OCI-LY1 (cell line): Measurements from ENCODE around the gene IGIP.

Experiments
- H2AFZ ChIP-seq: fragments of 200-600 bp; sonication (generic), shearing (Covaris generic); 2 replicates; pipeline ENCODE4 v1.6.0; 2014; ENCODE audit warnings: antibody characterized with exemption, mild to moderate bottlenecking, low read length
- H3F3A ChIP-seq: fragments of 200-600 bp; sonication (generic), shearing (Covaris generic); 2 replicates; pipeline ENCODE4 v1.6.0; 2014; ENCODE audit warnings: mild to moderate bottlenecking, antibody characterized with exemption, low read length, moderate library complexity; ENCODE audit not compliant: insufficient read depth
- H3K27ac ChIP-seq: fragments of 200-600 bp; sonication (generic); 2 replicates; pipeline ENCODE4 v1.5.1; 2014; ENCODE audit warnings: low read length, mixed run types, mild to moderate bottlenecking, low read depth; ENCODE audit not compliant: poor library complexity, severe bottlenecking
- H3K27me3 ChIP-seq: fragments of 200-600 bp; sonication (generic); 2 replicates; pipeline ENCODE4 v1.6.0; 2014; ENCODE audit warnings: antibody characterized with exemption, mild to moderate bottlenecking, low read length, moderate library complexity; ENCODE audit not compliant: insufficient read depth
- H3K36me3 ChIP-seq: fragments of 200-600 bp; sonication (generic); 2 replicates; pipeline ENCODE4 v1.6.1; 2014; ENCODE audit warnings: mild to moderate bottlenecking, antibody characterized with exemption, low read length, moderate library complexity, mixed read lengths; ENCODE audit not compliant: insufficient read depth
- H3K4me1 ChIP-seq: fragments of 200-600 bp; sonication (generic); 2 replicates; pipeline ENCODE4 v1.5.1; 2014; ENCODE audit warnings: mild to moderate bottlenecking, low read length, moderate library complexity; ENCODE audit not compliant: insufficient read depth, severe bottlenecking
- H3K4me2 ChIP-seq: fragments of 200-600 bp; sonication (generic), shearing (Covaris generic); 2 replicates; pipeline ENCODE4 v1.6.1; 2014; ENCODE audit warnings: low read length
- H3K4me3 ChIP-seq: fragments of 200-600 bp; sonication (generic); 2 replicates; pipeline ENCODE4 v1.5.1; 2014; ENCODE audit warnings: low read length, low read depth, mild to moderate bottlenecking, mixed read lengths; ENCODE audit not compliant: poor library complexity, severe bottlenecking
- H3K79me2 ChIP-seq: fragments of 200-600 bp; shearing (Covaris generic); 2 replicates; pipeline ENCODE4 v1.6.1; 2016; ENCODE audit warnings: mixed run types, low read length, mixed read lengths; ENCODE audit not compliant: insufficient read depth
- H3K9ac ChIP-seq: fragments of 200-600 bp; sonication (generic), shearing (Covaris generic); 2 replicates; pipeline ENCODE4 v1.6.1; 2014; ENCODE audit warnings: mild to moderate bottlenecking, low read length, mixed read lengths
- H3K9me2 ChIP-seq: fragments of 200-600 bp; sonication (generic), shearing (Covaris generic); 2 replicates; pipeline ENCODE4 v1.6.1; 2014; ENCODE audit warnings: low read depth, mild to moderate bottlenecking, low read length, mixed read lengths
- H3K9me3 ChIP-seq: fragments of 200-600 bp; shearing (Covaris generic); 2 replicates; pipeline ENCODE4 v1.6.1; 2014; ENCODE audit warnings: low read length, mixed read lengths
- H4K20me1 ChIP-seq: fragments of 200-600 bp; sonication (generic), shearing (Covaris generic); 2 replicates; pipeline ENCODE4 v1.6.0; 2016; ENCODE audit warnings: mild to moderate bottlenecking, low read length; ENCODE audit not compliant: insufficient read depth
- EZH2 ChIP-seq: fragments of 200-600 bp; sonication (generic), shearing (Covaris generic); IDR thresholded peaks from 2 replicates; pipeline ENCODE4 v1.8.0; 2017; ENCODE audit warnings: borderline replicate concordance, mixed run types, mild to moderate bottlenecking, antibody characterized with exemption, low read length, moderate library complexity, mixed read lengths
- TF ChIP-seq, protein P1 (sequence below): fragments of 200-600 bp; sonication (generic), shearing (Covaris generic); IDR thresholded peaks from 2 replicates; pipeline ENCODE4 v1.5.1; 2017; ENCODE audit warnings: mild to moderate bottlenecking, antibody characterized with exemption, low read length, moderate library complexity, mixed read lengths

Gene IGIP

GRCh38 chr5:140125637-140126036 is at the start of gene IGIP:
Gene IGIP, plus strand, starts transcription at chr5:140125937. Its CDS starts 2,540 bp downstream, at chr5:140128477.
- TF ChIP-seq, protein P1, sequence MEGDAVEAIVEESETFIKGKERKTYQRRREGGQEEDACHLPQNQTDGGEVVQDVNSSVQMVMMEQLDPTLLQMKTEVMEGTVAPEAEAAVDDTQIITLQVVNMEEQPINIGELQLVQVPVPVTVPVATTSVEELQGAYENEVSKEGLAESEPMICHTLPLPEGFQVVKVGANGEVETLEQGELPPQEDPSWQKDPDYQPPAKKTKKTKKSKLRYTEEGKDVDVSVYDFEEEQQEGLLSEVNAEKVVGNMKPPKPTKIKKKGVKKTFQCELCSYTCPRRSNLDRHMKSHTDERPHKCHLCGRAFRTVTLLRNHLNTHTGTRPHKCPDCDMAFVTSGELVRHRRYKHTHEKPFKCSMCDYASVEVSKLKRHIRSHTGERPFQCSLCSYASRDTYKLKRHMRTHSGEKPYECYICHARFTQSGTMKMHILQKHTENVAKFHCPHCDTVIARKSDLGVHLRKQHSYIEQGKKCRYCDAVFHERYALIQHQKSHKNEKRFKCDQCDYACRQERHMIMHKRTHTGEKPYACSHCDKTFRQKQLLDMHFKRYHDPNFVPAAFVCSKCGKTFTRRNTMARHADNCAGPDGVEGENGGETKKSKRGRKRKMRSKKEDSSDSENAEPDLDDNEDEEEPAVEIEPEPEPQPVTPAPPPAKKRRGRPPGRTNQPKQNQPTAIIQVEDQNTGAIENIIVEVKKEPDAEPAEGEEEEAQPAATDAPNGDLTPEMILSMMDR: no peak
- no peaks in the 10 kb centered on the region for H3K9me2 ChIP-seq
- no peaks in the 10 kb centered on the region for H3K36me3 ChIP-seq
- H3K79me2 ChIP-seq: no peaks in the 10 kb centered on the region
- no peaks in the 10 kb centered on the region for H3K27me3 ChIP-seq
- no peak within 1 kb of the TSS for H3K27ac ChIP-seq
- H2AFZ ChIP-seq: no peak within 1 kb of the TSS
- no peak within 1 kb of the TSS for H3K4me2 ChIP-seq
- no peak within 1 kb of the TSS for H3K9ac ChIP-seq
- no peaks in the 10 kb centered on the region for H3K4me1 ChIP-seq
- H3K4me3 ChIP-seq: no peak within 1 kb of the TSS
- peaks cover 2% of the 10 kb centered on the region; the same call in 1 of the 2 replicates for H4K20me1 ChIP-seq
- H3K9me3 ChIP-seq: no peaks in the 10 kb centered on the region
- no peaks in the 10 kb centered on the region for H3F3A ChIP-seq

DNA sequence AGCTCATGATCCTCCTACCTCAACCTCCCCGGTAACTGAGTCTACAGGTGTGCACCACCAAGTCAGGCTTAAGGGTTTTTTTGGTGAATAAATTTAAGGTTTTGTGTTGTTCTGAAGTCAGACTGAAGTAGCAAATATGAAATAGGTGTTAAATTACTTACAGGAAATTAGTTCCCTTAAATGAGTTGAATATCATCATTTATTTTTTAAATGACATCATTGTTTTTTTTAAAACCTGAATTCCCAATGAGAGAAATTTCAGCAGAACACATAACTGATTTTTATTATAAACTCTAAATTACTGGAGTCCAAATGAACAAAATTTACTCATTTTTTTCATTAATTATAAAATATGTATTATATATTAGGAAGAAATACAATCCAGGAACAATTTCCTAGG is 49.6 kb upstream of the IGIP start:
- Histone ChIP-seq H3K4me1 (no peaks in the 10 kb centered on the region), H3K4me2 (no peak overlapping the region), H3K27ac (no peak overlapping the region), H2AFZ (no peak overlapping the region), H3F3A (no peaks in the 10 kb centered on the region), H3K9ac (no peak overlapping the region), H3K9me3 (no peaks in the 10 kb centered on the region), H4K20me1 (no peaks in the 10 kb centered on the region), H3K79me2 (no peaks in the 10 kb centered on the region), H3K4me3 (no peak overlapping the region), H3K9me2 (no peaks in the 10 kb centered on the region), H3K36me3 (no peaks in the 10 kb centered on the region), H3K27me3 (no peaks in the 10 kb centered on the region)
- TF ChIP-seq EZH2: no peak
- TF ChIP-seq, protein P1: no peak

- no peaks in the 10 kb centered on the region for H3K79me2 ChIP-seq
- H3K9me2 ChIP-seq: no peaks in the 10 kb centered on the region
- H3K27me3 ChIP-seq: no peaks in the 10 kb centered on the region
- H3K36me3 ChIP-seq: no peaks in the 10 kb centered on the region
- no peaks in the 10 kb centered on the region for H3K9me3 ChIP-seq
- H3K4me2 ChIP-seq: no peak overlapping the region
- no peak overlapping the region for H2AFZ ChIP-seq
- H3K4me1 ChIP-seq: no peaks in the 10 kb centered on the region
- H3K9ac ChIP-seq: no peak overlapping the region
- TF ChIP-seq EZH2: no peak
- TF ChIP-seq, protein P1: no peak
- no peaks in the 10 kb centered on the region for H3F3A ChIP-seq
- no peaks in the 10 kb centered on the region for H4K20me1 ChIP-seq
- H3K27ac ChIP-seq: no peak overlapping the region
- H3K4me3 ChIP-seq: no peak overlapping the region
Measured at GRCh38 chr5:140076788-140077187, 48.9 kb upstream of the IGIP start.
